Pancreas (tissue), 10 donors: Measurements from ENCODE around the gene RPS21. TPM values are rescaled to one million over a fixed set of nuclear protein-coding genes. Genes with fewer than 3 reads are reported as not detected.

Experiments
- ATAC-seq, 4 donors: fragments of 200-7000 bp; cut with Tn5 transposase; one replicate each; pipeline versions ENCODE4 v1.8.0 to v1.9.1; 2020; ENCODE audit warnings: mild to moderate bottlenecking in 4 of 4, moderate library complexity in 4 of 4
- DNase-seq, 6 donors: peaks; one replicate each; pipeline ENCODE4 v3.0.0-alpha.2; 2020
- FAIRE-seq: peaks from 2 replicates; lab custom pipeline; 2012; peaks lifted over from hg19 to GRCh38; lab: Jason Lieb, UNC
- H3K27ac ChIP-seq, 4 donors: fragments of 200-600 bp; sonication (generic); 1 replicate in 3 of 4; 2 replicates in 1 of 4; pipeline versions ENCODE4 v1.5.0 to v1.8.0; 2020
- H3K27me3 ChIP-seq, 4 donors: fragments of 200-600 bp; one replicate each; pipeline ENCODE4 v1.8.0; 2021
- H3K36me3 ChIP-seq, 3 donors: fragments of 200-600 bp; sonication (generic) in 1 of 3; one replicate each; pipeline versions ENCODE4 v1.5.0 to v1.8.0; 2020 to 2021
- H3K4me1 ChIP-seq, 3 donors: fragments of 200-600 bp; one replicate each; pipeline ENCODE4 v1.8.0; 2021
- H3K4me3 ChIP-seq, 4 donors: fragments of 200-600 bp; sonication (generic) in 2 of 4; one replicate each; pipeline versions ENCODE4 v1.5.0 to v1.8.0; 2020 to 2021
- H3K9me3 ChIP-seq, 4 donors: fragments of 200-600 bp; one replicate each; pipeline ENCODE4 v1.8.0; 2021
- WGBS, 2 donors: extraction: QIAGEN DNeasy Blood & Tissue Kit; methylation state at CpG; one replicate each; pipeline ENCODE4 v1.1.7; 2013; 5-methylcytosine and 5-hydroxymethylcytosine counted together
- intact Hi-C, 3 donors: fragments of 100-400 bp; cut with DNase I; formaldehyde crosslinking; loops; one replicate each; pipeline versions ENCODE4 v1.11.1 to v1.14.2; 2022
- polyA plus RNA-seq, 2 donors: library from polyadenylated mRNA; stranded (reverse); fragments of 200-250 nt; gene quantifications; one replicate each; pipeline ENCODE4 v1.2.3, GENCODE V29; 2013
- total RNA-seq, 6 donors: library from RNA; stranded (reverse); fragmentation: NEBNext Ultra II Directional in 4 of 6; extraction: Animal tissue kit (Norgen Biotek cat#: 25700) in 4 of 6; gene quantifications; one replicate each; pipeline versions ENCODE4 v1.2.1 to v1.2.4, GENCODE V29; 2021 to 2023
- TF ChIP-seq, protein P1 (sequence below), 4 donors: fragments of 200-600 bp; sonication (generic) in 3 of 4; IDR thresholded peaks; one replicate each; pipeline versions ENCODE4 v1.5.0 to v1.8.0; 2021; ENCODE audit warnings: antibody characterized with exemption in 4 of 4
- donor health status: healthy with polysubstance abuse.
- donor health status: DM: no; HTN: no; CAD: no; lungs with moderate emphysema.
- donor health status: DM: no; HTN: no; CAD: no.
- donor health status: control.
- donor health status: control.
- donor health status: Bipolar disorder and iron deficiency.
- donor health status: DM: yes; HTN: yes; CAD: no.
- donor health status: DM: no; HTN: no; CAD: no.
- donor health status: DM: no; HTN: no; CAD: no.
- donor health status: DM: yes; HTN: yes; CAD: no.

The RPS21 gene
- total and polyA plus RNA-seq, 8 donors: 662 to 2,141 (median 973) TPM

DNA sequence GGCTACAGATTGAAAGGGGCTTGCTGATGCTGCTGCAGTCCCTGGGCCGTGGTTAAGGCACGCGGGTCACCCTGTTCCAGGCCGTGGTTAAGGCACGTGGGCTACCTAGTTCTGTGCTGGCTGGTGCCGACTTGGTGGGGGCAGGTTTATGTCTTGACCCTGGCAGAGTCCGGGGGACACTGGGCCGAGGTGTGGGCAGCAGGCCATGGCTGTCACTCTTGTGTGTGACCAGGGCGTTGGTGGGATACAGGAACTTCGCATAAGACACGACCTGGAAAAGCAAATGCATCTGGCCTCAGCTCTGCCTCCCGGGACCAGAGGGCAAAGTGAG is 6.4 kb downstream of the RPS21 start:
- TF ChIP-seq, protein P1, sequence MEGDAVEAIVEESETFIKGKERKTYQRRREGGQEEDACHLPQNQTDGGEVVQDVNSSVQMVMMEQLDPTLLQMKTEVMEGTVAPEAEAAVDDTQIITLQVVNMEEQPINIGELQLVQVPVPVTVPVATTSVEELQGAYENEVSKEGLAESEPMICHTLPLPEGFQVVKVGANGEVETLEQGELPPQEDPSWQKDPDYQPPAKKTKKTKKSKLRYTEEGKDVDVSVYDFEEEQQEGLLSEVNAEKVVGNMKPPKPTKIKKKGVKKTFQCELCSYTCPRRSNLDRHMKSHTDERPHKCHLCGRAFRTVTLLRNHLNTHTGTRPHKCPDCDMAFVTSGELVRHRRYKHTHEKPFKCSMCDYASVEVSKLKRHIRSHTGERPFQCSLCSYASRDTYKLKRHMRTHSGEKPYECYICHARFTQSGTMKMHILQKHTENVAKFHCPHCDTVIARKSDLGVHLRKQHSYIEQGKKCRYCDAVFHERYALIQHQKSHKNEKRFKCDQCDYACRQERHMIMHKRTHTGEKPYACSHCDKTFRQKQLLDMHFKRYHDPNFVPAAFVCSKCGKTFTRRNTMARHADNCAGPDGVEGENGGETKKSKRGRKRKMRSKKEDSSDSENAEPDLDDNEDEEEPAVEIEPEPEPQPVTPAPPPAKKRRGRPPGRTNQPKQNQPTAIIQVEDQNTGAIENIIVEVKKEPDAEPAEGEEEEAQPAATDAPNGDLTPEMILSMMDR (IDR thresholded peaks at IDR 0.05): no peak
- FAIRE-seq (no peak), ATAC-seq (no peak), DNase-seq (no peak)
- Histone ChIP-seq H3K9me3 (no peaks in the 10 kb centered on the region), H3K27me3 (no peaks in the 10 kb centered on the region), H3K36me3 (peaks cover 0 to 10% (median 0%) of the 10 kb centered on the region in 3 donors), H3K4me3 (no peak overlapping the region), H3K27ac (no peak overlapping the region), H3K4me1 (peaks cover 0 to 6% (median under 1%) of the 10 kb centered on the region in 3 donors)
- intact Hi-C loops: no loop called here
- 80 to 88% methylated on average over 12 of the region's 12 CpGs for WGBS, 2 donors

DNA sequence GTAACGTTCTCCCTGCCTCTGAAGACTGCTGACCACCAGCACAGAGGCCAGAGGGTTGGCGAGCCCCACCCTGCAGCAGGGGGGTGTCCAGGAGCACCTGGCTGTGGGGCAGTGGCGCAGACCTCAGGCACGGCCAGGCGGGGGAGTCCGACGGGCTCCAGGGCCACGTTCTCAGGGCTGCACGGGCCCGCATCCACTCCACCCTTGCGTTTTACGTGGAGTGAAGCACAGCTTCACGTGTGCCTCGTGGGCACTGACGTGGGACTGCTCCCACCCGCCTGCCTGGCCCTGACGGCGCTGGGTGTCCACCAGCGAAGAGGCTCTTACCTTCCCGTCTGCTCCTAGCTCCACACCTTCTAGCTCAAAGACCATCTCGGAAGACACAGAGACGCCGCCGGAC is 6.9 kb downstream of the RPS21 start:
- Histone ChIP-seq H3K4me3 (no peak overlapping the region), H3K27me3 (no peaks in the 10 kb centered on the region), H3K9me3 (no peaks in the 10 kb centered on the region), H3K36me3 (peaks cover 0 to 5% (median 0%) of the 10 kb centered on the region in 3 donors), H3K27ac (no peak overlapping the region), H3K4me1 (peaks cover 0 to under 1% (median 0%) of the 10 kb centered on the region in 3 donors)
- 91 to 92% methylated on average over 23 to 24 of the region's 24 CpGs for WGBS, 2 donors
- DNase-seq: no peak
- no peak for FAIRE-seq
- TF ChIP-seq, protein P1 (IDR thresholded peaks at IDR 0.05): no peak
- ATAC-seq: no peak
- intact Hi-C loops: no loop called here

DNA sequence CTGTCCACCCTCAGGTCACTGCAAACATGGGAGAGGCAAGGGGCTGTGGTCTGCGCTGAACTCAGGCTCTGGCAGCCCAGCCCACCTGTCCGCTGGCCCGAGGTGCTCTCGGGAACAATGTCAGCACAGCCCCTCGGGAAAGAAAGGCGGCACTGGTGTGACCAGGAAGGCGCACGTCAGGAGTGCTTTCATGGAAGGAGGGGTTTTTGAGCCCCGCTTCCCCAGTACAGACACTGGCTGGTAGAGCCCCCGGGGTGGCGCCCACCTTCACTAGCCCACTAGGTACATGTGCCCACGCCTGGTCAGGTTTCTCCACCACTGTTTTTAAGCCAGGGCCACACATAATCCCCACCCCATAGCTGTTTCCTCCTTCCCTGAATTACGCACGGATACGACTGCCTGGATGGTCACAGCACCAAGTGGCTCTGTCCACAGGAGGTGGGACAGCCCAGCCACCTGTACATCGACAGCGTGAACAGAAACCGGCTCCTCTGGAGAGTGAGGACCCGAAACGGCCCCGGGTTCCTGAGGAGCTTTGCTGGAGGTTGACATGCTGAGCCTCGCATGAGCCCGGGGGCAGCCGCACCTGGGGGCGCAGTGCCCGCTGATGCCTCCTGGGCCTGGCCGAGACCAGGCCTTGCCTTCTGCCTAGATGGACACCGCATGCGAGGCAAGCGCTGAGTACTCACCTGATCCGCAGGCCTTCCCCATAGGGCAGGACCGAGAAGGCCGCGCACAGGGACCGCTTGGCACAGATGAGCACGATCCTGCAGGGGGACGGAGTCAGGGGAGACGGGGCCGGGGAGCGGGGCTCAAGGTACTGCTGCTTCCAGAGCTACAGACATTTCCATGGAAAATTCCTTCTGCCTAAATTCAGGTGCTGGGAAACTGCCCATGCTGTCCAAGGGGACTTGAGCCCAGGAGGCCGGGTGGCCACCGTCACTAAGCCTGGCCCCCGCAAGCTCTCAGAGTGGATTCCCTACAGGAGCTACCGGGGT is 7.6 kb downstream of the RPS21 start:
- no peaks in the 10 kb centered on the region for H3K9me3 ChIP-seq
- no peaks in the 10 kb centered on the region for H3K27me3 ChIP-seq
- no peak overlapping the region for H3K4me3 ChIP-seq
- TF ChIP-seq, protein P1 (IDR thresholded peaks at IDR 0.05): no peak
- no peak for FAIRE-seq
- H3K27ac ChIP-seq: no peak overlapping the region
- ATAC-seq: no peak
- no peak for DNase-seq
- WGBS, 2 donors: 93 to 94% methylated on average over 43 to 44 of the region's 44 CpGs
- H3K4me1 ChIP-seq: no peaks in the 10 kb centered on the region
- no peaks in the 10 kb centered on the region for H3K36me3 ChIP-seq
- intact Hi-C loops: no loop called here

DNA sequence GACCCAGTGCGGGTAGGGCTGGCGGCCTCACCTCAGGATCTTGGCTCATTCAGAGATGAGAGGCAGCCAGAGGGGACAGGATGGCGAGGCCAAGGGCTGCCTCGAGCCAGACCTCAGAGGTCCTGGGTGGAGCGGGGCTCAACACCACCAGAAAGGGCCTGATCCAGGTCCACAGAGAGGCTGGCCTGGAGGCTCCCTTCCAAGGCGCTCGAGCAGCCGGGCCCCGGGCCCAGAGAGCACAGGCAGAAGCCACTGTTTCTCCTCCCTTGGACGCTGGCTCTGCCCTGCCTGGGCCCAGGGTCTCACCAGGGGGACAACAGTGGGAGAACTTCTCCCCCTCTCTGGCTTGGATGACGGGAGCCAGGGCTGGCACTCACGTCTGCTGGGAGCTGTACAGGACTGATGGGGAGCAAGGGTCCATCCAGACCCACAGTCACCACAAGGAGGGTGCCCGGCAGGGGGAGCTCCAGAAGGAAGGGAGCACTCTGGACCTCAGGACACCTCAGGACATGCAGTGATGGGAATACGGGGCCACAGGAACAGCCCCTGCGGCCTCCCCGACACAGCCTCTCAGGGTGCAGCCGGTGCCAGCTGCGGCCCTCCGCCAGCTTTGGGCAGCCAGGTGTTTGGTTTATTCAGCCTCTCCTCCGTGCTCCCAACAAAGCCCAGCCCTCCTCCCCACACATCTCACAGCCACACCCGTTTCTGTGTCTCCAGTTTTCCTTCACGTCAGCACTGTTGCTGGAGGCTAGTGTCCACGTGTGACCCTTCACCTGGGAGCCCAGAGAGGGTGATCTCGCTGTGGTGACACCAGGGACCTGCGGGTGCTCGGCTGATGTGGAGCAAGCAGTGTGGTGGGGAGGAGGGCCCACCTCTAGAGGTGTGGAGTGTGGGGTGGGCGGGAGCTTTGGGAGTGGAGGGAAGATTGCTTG is 8.7 kb downstream of the RPS21 start:
- WGBS, 2 donors: 88 to 91% methylated on average over 25 to 27 of the region's 27 CpGs
- no peaks in the 10 kb centered on the region for H3K36me3 ChIP-seq
- ATAC-seq (no peak), FAIRE-seq (no peak), DNase-seq (no peak)
- no peak overlapping the region for H3K4me3 ChIP-seq
- no peak overlapping the region for H3K27ac ChIP-seq
- TF ChIP-seq, protein P1 (IDR thresholded peaks at IDR 0.05): no peak
- intact Hi-C loops: no loop called here
- no peaks in the 10 kb centered on the region for H3K9me3 ChIP-seq
- no peaks in the 10 kb centered on the region for H3K4me1 ChIP-seq
- no peaks in the 10 kb centered on the region for H3K27me3 ChIP-seq
